HG03354 (cell line): ENCODE results near the gene TAAR9.

ENCODE experiments used
- ATAC-seq: cut with Tn5 transposase; IDR thresholded peaks from one replicate; pipeline ENCODE4 v1.9.1; 2021; ENCODE audit warnings: mild to moderate bottlenecking; ENCODE audit not compliant: unreplicated experiment, poor library complexity, severe bottlenecking

TAAR9 gene

GRCh38 chr6:132570221-132570777, 32.2 kb downstream of the TAAR9 start, which contains the start of gene TAAR6:
Gene TAAR6, plus strand, starts transcription at chr6:132570322. Its CDS starts 0 bp downstream, at chr6:132570322.
- ATAC-seq = no peak

- ATAC-seq = no peak
Observed at GRCh38 chr6:132571774-132572173, 33.7 kb downstream of the TAAR9 start.

DNA sequence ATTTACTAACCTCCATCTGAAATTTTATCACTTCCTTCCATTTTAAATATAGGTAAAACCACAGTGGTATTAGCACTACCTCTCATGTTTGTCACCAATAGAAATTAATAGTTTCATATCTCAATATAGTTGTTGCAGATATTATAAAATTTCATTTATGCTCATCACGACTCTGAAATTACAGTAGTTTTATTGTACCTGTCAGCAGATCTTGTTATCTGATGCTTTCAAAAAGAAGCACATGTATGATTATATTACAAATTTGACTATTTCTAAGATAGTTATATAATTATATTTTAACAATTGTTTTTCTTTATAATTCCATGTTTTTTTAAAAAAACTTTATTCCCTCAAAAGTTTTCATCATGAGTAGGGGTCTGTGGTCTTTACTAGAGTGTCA, 46.6 kb downstream of the TAAR9 start:
- no peak for ATAC-seq

DNA sequence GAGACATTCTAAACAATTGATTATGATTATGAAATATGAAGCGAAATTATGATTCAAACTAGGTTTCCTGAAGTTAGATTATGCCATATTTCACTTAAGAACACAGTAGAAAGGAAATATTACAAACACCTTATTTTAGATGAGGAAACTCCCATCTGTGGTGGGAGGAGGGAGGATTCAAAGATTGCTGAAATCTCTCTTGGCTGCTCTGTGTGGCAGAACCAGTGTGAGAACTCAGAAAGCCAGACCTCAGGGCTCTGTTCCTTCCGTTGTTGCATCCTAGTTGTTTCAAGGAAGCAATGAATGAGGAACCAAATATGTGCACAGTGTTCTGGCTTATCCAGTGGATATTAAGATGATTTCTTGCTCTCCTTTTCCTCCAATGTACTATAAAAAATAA, 49.3 kb downstream of the TAAR9 start:
- no peak for ATAC-seq
